Rectal smooth muscle tissue (tissue), 1 donor: Measurements from ENCODE around the gene LAMB3.

Experiments
- H3K27ac ChIP-seq: one replicate; pipeline ENCODE4 v1.7.0; 2013; ENCODE audit warnings: low read depth, low read length, inconsistent platforms
- H3K27me3 ChIP-seq: one replicate; pipeline ENCODE4 v1.7.0; 2013; ENCODE audit warnings: low read length; ENCODE audit not compliant: control insufficient read depth, insufficient read depth
- H3K36me3 ChIP-seq: one replicate; pipeline ENCODE4 v1.7.0; 2013; ENCODE audit warnings: low read length; ENCODE audit not compliant: control insufficient read depth, insufficient read depth
- H3K4me1 ChIP-seq: one replicate; pipeline ENCODE4 v1.7.0; 2013; ENCODE audit warnings: low read length; ENCODE audit not compliant: control insufficient read depth, insufficient read depth
- H3K4me3 ChIP-seq: one replicate; pipeline ENCODE4 v1.7.0; 2013; ENCODE audit warnings: low read length
- H3K9ac ChIP-seq: one replicate; pipeline ENCODE4 v1.7.0; 2013; ENCODE audit warnings: low read length

The LAMB3 gene

DNA sequence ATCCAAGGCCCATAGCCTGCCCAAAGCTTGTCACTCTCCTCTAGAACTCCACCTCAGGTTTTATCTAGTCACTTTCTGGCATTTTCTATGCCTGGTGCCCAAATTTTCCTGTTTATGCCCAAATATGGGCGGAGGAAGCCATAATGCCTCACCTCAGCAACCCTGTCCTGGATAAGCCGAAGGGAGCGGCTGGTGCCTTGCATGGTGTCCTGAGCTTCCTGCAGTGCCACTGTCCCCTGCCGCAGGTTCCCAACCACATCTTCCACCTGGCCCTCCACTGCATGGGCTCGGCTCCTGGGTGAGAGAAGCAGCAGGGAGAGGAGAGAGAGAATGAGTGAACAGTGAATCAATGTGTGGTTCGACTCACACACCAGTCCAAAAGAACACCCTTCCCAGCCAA lies 34.5 kb downstream of the LAMB3 start:
- H3K27ac ChIP-seq = no peak overlapping the region
- H3K4me3 ChIP-seq = no peak overlapping the region
- no peaks in the 10 kb centered on the region for H3K4me1 ChIP-seq
- no peaks in the 10 kb centered on the region for H3K36me3 ChIP-seq
- H3K27me3 ChIP-seq = no peaks in the 10 kb centered on the region
- no peak overlapping the region for H3K9ac ChIP-seq

DNA sequence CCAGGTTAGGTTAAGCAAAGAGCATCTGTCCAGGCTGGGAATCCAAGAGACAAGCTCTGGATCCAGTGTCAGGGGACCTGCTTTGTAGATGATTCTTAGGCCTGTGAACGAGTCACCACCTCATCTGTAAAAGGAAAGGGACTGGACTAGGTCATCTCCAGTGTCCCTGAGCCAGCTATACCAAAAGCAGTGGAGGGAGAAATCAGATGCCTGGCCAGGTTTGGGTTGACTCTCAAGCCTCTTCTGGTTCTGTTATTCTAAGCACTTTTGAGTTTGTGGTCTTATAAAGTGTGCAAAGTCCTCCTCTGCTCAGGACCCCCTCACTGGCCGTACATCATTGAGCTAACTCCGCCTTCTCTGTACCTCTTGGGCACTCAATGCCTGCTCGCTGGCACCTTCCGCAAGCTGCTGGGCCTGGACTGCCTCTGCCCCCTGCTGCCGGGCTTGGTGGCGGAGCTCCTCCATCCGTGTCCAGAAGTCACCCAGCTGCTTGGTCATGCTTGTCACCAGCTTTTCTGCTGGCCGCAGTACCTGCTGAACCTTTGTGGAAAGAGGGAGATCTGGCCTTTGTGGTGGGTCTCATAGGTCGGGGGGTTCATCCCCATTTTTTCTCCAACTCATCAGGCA lies 35.1 kb downstream of the LAMB3 start:
- Histone ChIP-seq H3K27ac (no peak overlapping the region), H3K27me3 (no peaks in the 10 kb centered on the region), H3K4me1 (no peaks in the 10 kb centered on the region), H3K4me3 (no peak overlapping the region), H3K9ac (no peak overlapping the region), H3K36me3 (no peaks in the 10 kb centered on the region)

DNA sequence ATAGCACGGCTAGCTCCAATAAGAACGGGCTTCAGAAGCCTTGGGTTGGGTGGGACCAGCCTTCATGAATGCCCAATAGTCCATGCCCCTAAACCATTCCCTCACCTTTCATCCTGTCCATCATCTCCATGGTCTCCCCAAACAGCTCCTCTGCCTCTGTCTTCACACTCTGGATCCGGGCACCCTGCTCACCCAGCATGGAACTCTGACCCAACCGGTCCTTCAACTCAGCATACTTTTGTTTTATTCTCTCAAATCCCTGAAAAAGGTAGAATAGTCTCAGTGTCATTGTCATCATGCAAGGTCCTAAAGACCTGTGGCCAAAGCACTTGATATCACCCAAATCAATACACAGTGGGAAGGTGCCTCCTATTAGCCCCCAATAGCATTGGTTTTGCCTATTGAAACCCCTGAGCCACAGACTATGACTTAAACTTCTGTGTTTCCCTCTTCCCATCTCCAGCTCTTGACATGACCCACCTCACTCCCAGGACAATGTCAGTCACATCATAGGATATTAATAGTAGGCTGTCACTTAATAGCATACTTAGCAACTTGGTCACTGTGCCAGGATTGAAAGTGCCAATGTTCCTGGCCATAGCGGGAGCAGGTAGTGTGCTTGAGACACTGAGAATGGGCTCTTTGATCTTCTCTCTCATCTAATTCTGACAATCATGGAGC lies 35.7 kb downstream of the LAMB3 start:
- Histone ChIP-seq H3K4me1 (no peaks in the 10 kb centered on the region), H3K4me3 (no peak overlapping the region), H3K36me3 (no peaks in the 10 kb centered on the region), H3K27me3 (no peaks in the 10 kb centered on the region), H3K27ac (no peak overlapping the region), H3K9ac (no peak overlapping the region)

- no peak overlapping the region for H3K27ac ChIP-seq
- no peaks in the 10 kb centered on the region for H3K27me3 ChIP-seq
- H3K36me3 ChIP-seq = no peaks in the 10 kb centered on the region
- H3K4me1 ChIP-seq = no peaks in the 10 kb centered on the region
- no peak overlapping the region for H3K4me3 ChIP-seq
- no peak overlapping the region for H3K9ac ChIP-seq
These were observed 37.3 kb downstream of the LAMB3 start for GRCh38 chr1:209614906-209615305.

DNA sequence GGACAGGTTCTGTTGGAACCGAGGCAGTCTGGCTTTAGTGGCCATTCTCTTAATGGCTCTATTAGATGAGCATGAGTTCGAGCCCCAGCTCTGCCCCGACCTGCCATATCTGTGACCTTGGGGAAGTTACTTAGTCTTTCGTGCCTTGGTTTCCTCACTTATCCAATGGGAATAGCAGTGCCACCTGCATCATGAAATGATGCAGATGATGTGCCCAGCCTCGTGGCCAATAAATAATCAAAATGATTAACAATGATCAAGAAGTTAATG lies 38.1 kb downstream of the LAMB3 start:
- Histone ChIP-seq H3K4me1 (no peaks in the 10 kb centered on the region), H3K4me3 (no peak overlapping the region), H3K27me3 (no peaks in the 10 kb centered on the region), H3K36me3 (no peaks in the 10 kb centered on the region), H3K27ac (no peak overlapping the region), H3K9ac (no peak overlapping the region)

DNA sequence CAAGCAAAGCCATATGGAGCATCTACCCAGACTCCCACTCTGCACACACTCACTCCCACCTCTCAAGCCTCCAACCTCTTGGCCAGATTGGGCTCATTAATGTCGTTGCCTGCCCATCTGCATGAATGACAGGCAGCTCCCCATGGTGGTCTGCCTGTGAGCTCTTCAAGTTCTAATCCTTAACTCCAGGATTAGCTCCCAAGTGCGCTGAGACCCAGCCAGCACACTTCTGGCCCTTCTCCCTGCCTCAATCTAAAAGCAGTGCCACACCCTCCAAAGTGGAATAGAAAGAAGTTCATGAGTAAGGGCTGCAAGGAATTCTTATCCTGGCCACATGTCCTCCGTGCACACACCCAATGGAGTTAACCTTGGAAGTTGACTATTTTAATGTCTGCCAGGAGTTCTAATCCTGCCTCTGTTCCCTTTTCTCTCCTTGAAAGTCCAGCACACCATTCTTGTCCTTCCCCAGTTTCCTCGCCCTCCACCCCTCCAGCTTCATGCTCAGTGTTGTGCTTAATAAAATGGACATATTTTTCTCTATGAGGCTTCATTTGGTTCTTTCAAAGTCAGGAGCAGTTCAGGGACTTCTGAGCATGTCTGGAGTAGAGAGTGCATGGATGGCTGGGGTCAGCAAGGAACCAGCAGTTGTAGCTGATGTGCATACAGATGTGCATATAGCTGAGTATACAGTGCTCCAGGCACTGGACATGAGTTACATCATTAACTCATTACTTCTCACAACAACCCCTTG lies 38.6 kb downstream of the LAMB3 start:
- H3K27ac ChIP-seq = no peak overlapping the region

DNA sequence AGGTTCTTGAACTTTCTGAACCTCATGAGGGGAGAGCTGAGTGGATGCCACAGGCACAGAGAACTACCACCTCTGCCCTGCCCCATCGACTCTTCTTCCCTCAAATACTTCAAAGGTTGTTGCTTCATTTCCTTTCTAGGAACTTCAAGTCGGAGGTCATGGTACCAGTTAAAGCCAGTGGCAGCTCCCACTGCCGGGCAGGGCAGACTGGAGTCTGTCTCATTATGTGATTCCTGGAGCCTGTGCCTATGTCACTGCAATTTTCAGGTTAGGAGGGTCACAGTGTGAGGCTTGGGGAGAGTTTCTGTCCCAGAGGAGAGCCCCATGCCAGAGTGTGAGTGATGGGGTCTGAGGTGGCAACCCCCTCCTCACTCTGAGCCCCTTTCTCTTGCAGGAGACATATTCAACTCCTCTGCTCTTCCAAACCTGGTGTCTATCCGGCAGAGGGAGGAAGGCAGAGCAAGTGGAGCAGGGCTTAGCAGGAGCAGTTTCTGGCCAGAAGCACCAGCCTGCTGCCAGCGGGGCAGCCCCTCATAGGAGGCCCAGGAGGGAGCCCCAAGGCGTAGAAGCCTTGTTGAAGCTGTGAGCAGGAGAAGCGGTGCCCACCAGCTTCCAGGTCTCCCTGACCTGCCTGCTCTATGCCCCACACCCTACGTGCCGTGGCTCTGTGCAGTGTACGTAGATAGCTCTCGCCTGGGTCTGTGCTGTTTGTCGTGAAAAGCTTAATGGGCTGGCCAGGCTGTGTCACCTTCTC lies 39.4 kb downstream of the LAMB3 start:
- Histone ChIP-seq H3K27ac (no peak overlapping the region), H3K9ac (no peak overlapping the region), H3K36me3 (no peaks in the 10 kb centered on the region)

More for the DNA sequence above, 38.6 kb downstream of the LAMB3 start:
- H3K4me1 ChIP-seq = no peaks in the 10 kb centered on the region
- H3K36me3 ChIP-seq = no peaks in the 10 kb centered on the region
- H3K9ac ChIP-seq = no peak overlapping the region
- no peak overlapping the region for H3K4me3 ChIP-seq
- no peaks in the 10 kb centered on the region for H3K27me3 ChIP-seq

GRCh38 chr1:209611771-209612570 lies 40.3 kb downstream of the LAMB3 start:
- no peaks in the 10 kb centered on the region for H3K36me3 ChIP-seq
- H3K27me3 ChIP-seq = no peaks in the 10 kb centered on the region
- no peaks in the 10 kb centered on the region for H3K4me1 ChIP-seq
- no peak overlapping the region for H3K4me3 ChIP-seq
- no peak overlapping the region for H3K27ac ChIP-seq
- H3K9ac ChIP-seq = no peak overlapping the region

More for the DNA sequence above, 39.4 kb downstream of the LAMB3 start:
- no peaks in the 10 kb centered on the region for H3K4me1 ChIP-seq
- H3K27me3 ChIP-seq = no peaks in the 10 kb centered on the region
- H3K4me3 ChIP-seq = no peak overlapping the region

- no peaks in the 10 kb centered on the region for H3K4me1 ChIP-seq
These were observed 41.7 kb downstream of the LAMB3 start for GRCh38 chr1:209610631-209610905.

GRCh38 chr1:209609791-209610630 lies 42.2 kb downstream of the LAMB3 start:
- Histone ChIP-seq H3K4me1 (no peaks in the 10 kb centered on the region), H3K36me3 (no peaks in the 10 kb centered on the region), H3K4me3 (no peak overlapping the region), H3K9ac (no peak overlapping the region), H3K27ac (no peak overlapping the region), H3K27me3 (no peaks in the 10 kb centered on the region)

More at GRCh38 chr1:209610631-209610905, 41.7 kb downstream of the LAMB3 start:
- H3K4me3 ChIP-seq = no peak overlapping the region
- no peak overlapping the region for H3K9ac ChIP-seq
- H3K27me3 ChIP-seq = no peaks in the 10 kb centered on the region
- no peaks in the 10 kb centered on the region for H3K36me3 ChIP-seq
- no peak overlapping the region for H3K27ac ChIP-seq

- Histone ChIP-seq H3K9ac (no peak overlapping the region), H3K4me3 (no peak overlapping the region), H3K27me3 (no peaks in the 10 kb centered on the region), H3K4me1 (no peaks in the 10 kb centered on the region), H3K36me3 (no peaks in the 10 kb centered on the region), H3K27ac (no peak overlapping the region)
These were observed 43.0 kb downstream of the LAMB3 start for GRCh38 chr1:209609041-209609790.
